Kidney (tissue), 14 donors: ENCODE results near the gene ATP2B3. TPM values are rescaled to one million over a fixed set of nuclear protein-coding genes. Genes with fewer than 3 reads are reported as not detected.

Experiments
- DNase-seq, 5 donors: peaks; one replicate each; pipeline ENCODE4 v3.0.0-alpha.2; 2013 to 2020
- FAIRE-seq: peaks from 2 replicates; lab custom pipeline; 2012; peaks lifted over from hg19 to GRCh38; lab: Jason Lieb, UNC
- H3K27ac ChIP-seq, 2 donors: one replicate each; pipeline ENCODE4 v1.7.0; 2013; ENCODE audit warnings: low read depth in 2 of 2, low read length in 2 of 2, inconsistent platforms in 1 of 2
- H3K27me3 ChIP-seq: one replicate; pipeline ENCODE4 v1.7.1; 2013; ENCODE audit warnings: low read length, inconsistent platforms; ENCODE audit not compliant: control insufficient read depth, insufficient read depth
- H3K36me3 ChIP-seq, 3 donors: one replicate each; pipeline versions ENCODE4 v1.7.0 to v1.7.1; 2013; ENCODE audit warnings: low read length in 3 of 3, control low read depth in 1 of 3, inconsistent platforms in 1 of 3; ENCODE audit not compliant: insufficient read depth in 3 of 3, control insufficient read depth in 2 of 3
- H3K4me1 ChIP-seq, 3 donors: one replicate each; pipeline versions ENCODE4 v1.7.0 to v1.7.1; 2013; ENCODE audit warnings: low read length in 3 of 3, inconsistent platforms in 1 of 3, low read depth in 1 of 3; ENCODE audit not compliant: control insufficient read depth in 2 of 3, insufficient read depth in 2 of 3
- H3K4me3 ChIP-seq, 3 donors: one replicate each; pipeline versions ENCODE4 v1.7.0 to v1.8.1; 2013; ENCODE audit warnings: low read length in 3 of 3, control low read depth in 1 of 3, inconsistent platforms in 1 of 3
- H3K9ac ChIP-seq, 3 donors: one replicate each; pipeline versions ENCODE4 v1.7.0 to v1.7.1; 2013; ENCODE audit warnings: low read length in 3 of 3, control low read depth in 1 of 3, inconsistent platforms in 1 of 3
- H3K9me3 ChIP-seq, 3 donors: one replicate each; pipeline versions ENCODE4 v1.7.0 to v1.7.1; 2013; ENCODE audit warnings: low read length in 3 of 3, control low read depth in 1 of 3, inconsistent platforms in 1 of 3; ENCODE audit not compliant: control insufficient read depth in 2 of 3, insufficient read depth in 1 of 3
- intact Hi-C: fragments of 100-400 bp; cut with DNase I; formaldehyde crosslinking; loops from one replicate; pipeline ENCODE4 v1.11.1; 2022
- polyA plus RNA-seq: library from polyadenylated mRNA; stranded (reverse); fragments of 350-450 nt; fragmentation: Illumina TruSeq; extraction: RNeasy Lipid Tissue Mini Kit (QIAGEN cat#74804); gene quantifications from one replicate; pipeline ENCODE4 v1.2.3, GENCODE V29; 2014; ENCODE audit warnings: low read depth, low replicate concordance; ENCODE audit not compliant: insufficient read depth
- total RNA-seq: library from RNA; stranded (reverse); fragmentation: NEBNext Ultra II Directional; extraction: Animal tissue kit (Norgen Biotek cat#: 25700); gene quantifications from one replicate; pipeline ENCODE4 v1.2.1, GENCODE V29; 2021
- TF ChIP-seq, protein P1 (sequence below): IDR thresholded peaks from 3 replicates; pipeline ENCODE4 v1.5.1; 2012; ENCODE audit warnings: mild to moderate bottlenecking, moderate library complexity, borderline replicate concordance; ENCODE audit not compliant: insufficient read depth; ENCODE audit errors: extremely low read depth
- donor health status: control.
- donor health status: control.
- donor health status: control.
- donor health status: control.
- donor health status: control.
- donor health status: DM: yes; HTN: yes; CAD: no.
- donor health status: Normal renal cell carcinoma (clear cell type).

The ATP2B3 gene
- total and polyA plus RNA-seq, 2 donors from 2014 or later: 0.37 TPM; not detected in 1

GRCh38 chrX:153565996-153566580 is 48.6 kb downstream of the ATP2B3 start:
- no peak overlapping the region for H3K4me3 ChIP-seq
- TF ChIP-seq, protein P1, sequence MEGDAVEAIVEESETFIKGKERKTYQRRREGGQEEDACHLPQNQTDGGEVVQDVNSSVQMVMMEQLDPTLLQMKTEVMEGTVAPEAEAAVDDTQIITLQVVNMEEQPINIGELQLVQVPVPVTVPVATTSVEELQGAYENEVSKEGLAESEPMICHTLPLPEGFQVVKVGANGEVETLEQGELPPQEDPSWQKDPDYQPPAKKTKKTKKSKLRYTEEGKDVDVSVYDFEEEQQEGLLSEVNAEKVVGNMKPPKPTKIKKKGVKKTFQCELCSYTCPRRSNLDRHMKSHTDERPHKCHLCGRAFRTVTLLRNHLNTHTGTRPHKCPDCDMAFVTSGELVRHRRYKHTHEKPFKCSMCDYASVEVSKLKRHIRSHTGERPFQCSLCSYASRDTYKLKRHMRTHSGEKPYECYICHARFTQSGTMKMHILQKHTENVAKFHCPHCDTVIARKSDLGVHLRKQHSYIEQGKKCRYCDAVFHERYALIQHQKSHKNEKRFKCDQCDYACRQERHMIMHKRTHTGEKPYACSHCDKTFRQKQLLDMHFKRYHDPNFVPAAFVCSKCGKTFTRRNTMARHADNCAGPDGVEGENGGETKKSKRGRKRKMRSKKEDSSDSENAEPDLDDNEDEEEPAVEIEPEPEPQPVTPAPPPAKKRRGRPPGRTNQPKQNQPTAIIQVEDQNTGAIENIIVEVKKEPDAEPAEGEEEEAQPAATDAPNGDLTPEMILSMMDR: no peak
- intact Hi-C loops: no loop called here
- DNase-seq: no peak
- no peak overlapping the region for H3K9ac ChIP-seq
- no peak for FAIRE-seq
- H3K27ac ChIP-seq: no peak overlapping the region
- no peaks in the 10 kb centered on the region for H3K36me3 ChIP-seq
- no peaks in the 10 kb centered on the region for H3K27me3 ChIP-seq
- H3K9me3 ChIP-seq: no peaks in the 10 kb centered on the region
- no peaks in the 10 kb centered on the region for H3K4me1 ChIP-seq

- intact Hi-C loops: no loop called here
- Histone ChIP-seq H3K9me3 (no peaks in the 10 kb centered on the region), H3K27ac (no peak overlapping the region), H3K27me3 (no peaks in the 10 kb centered on the region), H3K4me3 (no peak overlapping the region), H3K9ac (no peak overlapping the region), H3K36me3 (no peaks in the 10 kb centered on the region), H3K4me1 (no peaks in the 10 kb centered on the region)
- TF ChIP-seq, protein P1: no peak
- DNase-seq: no peak
- FAIRE-seq: no peak
Observed at GRCh38 chrX:153568451-153569011, 51.1 kb downstream of the ATP2B3 start.

DNA sequence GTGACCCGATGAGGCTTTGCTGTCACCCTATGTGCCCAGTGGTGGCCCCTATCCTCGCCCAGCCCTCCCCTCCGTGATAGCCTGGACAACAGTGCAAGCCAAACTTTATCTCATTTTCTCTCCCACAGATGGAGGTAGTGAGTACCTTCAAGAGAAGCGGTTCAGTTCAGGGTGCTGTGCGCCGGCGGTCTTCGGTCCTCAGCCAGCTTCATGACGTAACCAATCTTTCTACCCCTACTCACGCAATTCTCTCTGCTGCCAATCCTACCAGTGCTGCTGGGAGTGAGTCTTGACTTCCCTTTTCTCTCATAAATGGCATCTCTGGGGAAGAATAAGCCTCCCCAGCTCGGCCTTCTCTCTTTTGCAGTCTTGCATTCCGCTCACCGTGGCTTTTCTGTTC is 52.0 kb downstream of the ATP2B3 start:
- no peaks in the 10 kb centered on the region for H3K36me3 ChIP-seq
- no peaks in the 10 kb centered on the region for H3K9me3 ChIP-seq
- DNase-seq: no peak
- H3K27me3 ChIP-seq: no peaks in the 10 kb centered on the region
- H3K27ac ChIP-seq: no peak overlapping the region
- no peaks in the 10 kb centered on the region for H3K4me1 ChIP-seq
- TF ChIP-seq, protein P1: no peak
- intact Hi-C loops: no loop called here
- FAIRE-seq: no peak
- no peak overlapping the region for H3K4me3 ChIP-seq
- no peak overlapping the region for H3K9ac ChIP-seq
